Stomach (tissue), 9 donors: ENCODE data around the gene SEMA4D. TPM values are rescaled to one million over a fixed set of nuclear protein-coding genes. Genes with fewer than 3 reads are reported as not detected.
A peak's percentile ranks its signal among the peaks of the same experiment; 100 is the strongest.

Experiments used
- DNase-seq, 2 donors: peaks; one replicate each; pipeline versions ENCODE4 v3.0.0 to v3.0.0-alpha.2; 2013 to 2019
- H3K27ac ChIP-seq, 5 donors: fragments of 200-600 bp in 4 of 5; sonication (generic) in 4 of 5; one replicate each; pipeline ENCODE4 v1.5.1; 2013 to 2019; ENCODE audit warnings: mild to moderate bottlenecking in 1 of 5, moderate library complexity in 1 of 5
- H3K27me3 ChIP-seq, 3 donors: fragments of 200-600 bp; sonication (generic); one replicate each; pipeline ENCODE4 v1.5.1; 2017 to 2019; ENCODE audit warnings: mixed run types in 1 of 3
- H3K36me3 ChIP-seq, 4 donors: fragments of 200-600 bp; sonication (generic); 1 replicate in 3 of 4; 2 replicates in 1 of 4; pipeline ENCODE4 v1.5.1; 2016 to 2019
- H3K4me1 ChIP-seq, 4 donors: fragments of 200-600 bp; sonication (generic); one replicate each; pipeline ENCODE4 v1.5.1; 2016 to 2019
- H3K4me3 ChIP-seq, 4 donors: fragments of 200-600 bp; sonication (generic) in 3 of 4; one replicate each; pipeline ENCODE4 v1.5.1; 2016 to 2019; ENCODE audit warnings: mild to moderate bottlenecking in 1 of 4
- H3K9me3 ChIP-seq, 4 donors: fragments of 200-600 bp; sonication (generic); one replicate each; pipeline ENCODE4 v1.5.1; 2016 to 2019
- CTCF ChIP-seq, 7 experiments: fragments of 450-650 bp in 4 of 7; fragments of 200-600 bp in 3 of 7; sonication (generic) in 3 of 7; IDR thresholded peaks; one replicate each; pipeline ENCODE4 v1.5.1; 2016 to 2019; ENCODE audit warnings: antibody characterized with exemption in 7 of 7, control low read depth in 2 of 7, mild to moderate bottlenecking in 1 of 7
- EP300 ChIP-seq: sonication (generic); formaldehyde crosslinking; IDR thresholded peaks from one replicate; pipeline ENCODE4 v1.6.1; 2017; ENCODE audit warnings: antibody characterized with exemption
- POLR2A ChIP-seq, 4 donors: fragments of 450-650 bp; IDR thresholded peaks; one replicate each; pipeline ENCODE4 v1.6.1; 2016; ENCODE audit warnings: antibody characterized with exemption in 4 of 4, control low read depth in 2 of 4, mild to moderate bottlenecking in 1 of 4, moderate library complexity in 1 of 4
- POLR2AphosphoS5 ChIP-seq, 3 donors: sonication (generic); formaldehyde crosslinking; IDR thresholded peaks; one replicate each; pipeline ENCODE4 v1.6.1; 2016; ENCODE audit warnings: antibody characterized with exemption in 3 of 3
- WGBS, 5 donors: extraction: QIAGEN DNeasy Blood & Tissue Kit in 3 of 5; methylation state at CpG; one replicate each; pipeline versions ENCODE4 v1.1.5 to v1.1.7; 2013 to 2018; 5-methylcytosine and 5-hydroxymethylcytosine counted together
- intact Hi-C: fragments of 100-400 bp; cut with DNase I; formaldehyde crosslinking; loops from one replicate; pipeline ENCODE4 v1.15.1; 2023; ENCODE audit warnings: low total_unique reads
- polyA plus RNA-seq, 3 donors: library from polyadenylated mRNA; stranded (reverse); fragments of 200-250 nt; gene quantifications; one replicate each; pipeline ENCODE4 v1.2.3, GENCODE V29; 2013
- total RNA-seq, 5 donors: library from RNA; depleted of rRNA; stranded (reverse); fragments of >200 nt; gene quantifications; one replicate each; pipeline versions ENCODE4 v1.1.0 to v1.2.3, GENCODE V29; 2014 to 2016
- donor health status: healthy with polysubstance abuse.
- donor health status: Bipolar disorder and iron deficiency.
- donor health status: healthy.

SEMA4D gene
- total and polyA plus RNA-seq, 8 donors: 4.9 to 43.3 (median 12.5) TPM

GRCh38 chr9:89525446-89526374, 27.8 kb upstream of the SEMA4D start:
- Histone ChIP-seq H3K36me3 (no peaks in the 10 kb centered on the region), H3K4me3 (no peak overlapping the region), H3K27me3 (no peaks in the 10 kb centered on the region), H3K27ac (peak overlapping the region in 4 of 5 donors; percentile 31 to 59 (median 49)), H3K9me3 (no peaks in the 10 kb centered on the region), H3K4me1 (peaks cover 0 to 79% (median 14%) of the 10 kb centered on the region in 4 donors)
- intact Hi-C loops: no loop called here
- peak; percentile 10 to 63 for DNase-seq
- WGBS, 5 donors: 60 to 70% (median 62%) methylated on average over 24 of the region's 24 CpGs
- no peak for TF ChIP-seq CTCF (IDR thresholded peaks at IDR 0.05)
- TF ChIP-seq POLR2AphosphoS5 (IDR thresholded peaks at IDR 0.05): no peak
- TF ChIP-seq POLR2A (IDR thresholded peaks at IDR 0.05): no peak
- TF ChIP-seq EP300: no peak

- Histone ChIP-seq H3K4me3 (no peak overlapping the region), H3K36me3 (no peaks in the 10 kb centered on the region), H3K9me3 (no peaks in the 10 kb centered on the region), H3K4me1 (peaks cover 3 to 81% (median 15%) of the 10 kb centered on the region in 4 donors), H3K27me3 (no peaks in the 10 kb centered on the region), H3K27ac (peak overlapping the region in 1 of 5 donors; percentile 59)
- intact Hi-C loops: no loop called here
- DNase-seq: peak in 1 of 2 donors; percentile 11
- WGBS, 5 donors: 81 to 95% (median 88%) methylated on average over 4 to 6 of the region's 6 CpGs
- TF ChIP-seq POLR2AphosphoS5 (IDR thresholded peaks at IDR 0.05) (no peak), POLR2A (IDR thresholded peaks at IDR 0.05) (no peak), EP300 (no peak), CTCF (IDR thresholded peaks at IDR 0.05) (no peak)
Measured at GRCh38 chr9:89524963-89525362, 27.1 kb upstream of the SEMA4D start.

GRCh38 chr9:89523948-89524347, 26.0 kb upstream of the SEMA4D start:
- H3K27ac ChIP-seq: peak overlapping the region in 4 of 5 donors; percentile 0 to 78 (median 42)
- H3K4me1 ChIP-seq: peaks cover 12 to 87% (median 22%) of the 10 kb centered on the region in 4 donors
- H3K9me3 ChIP-seq: no peaks in the 10 kb centered on the region
- H3K4me3 ChIP-seq: no peak overlapping the region
- intact Hi-C loops: no loop called here
- H3K27me3 ChIP-seq: no peaks in the 10 kb centered on the region
- DNase-seq: no peak
- TF ChIP-seq EP300 (no peak), CTCF (IDR thresholded peaks at IDR 0.05) (no peak), POLR2AphosphoS5 (IDR thresholded peaks at IDR 0.05) (no peak), POLR2A (IDR thresholded peaks at IDR 0.05) (no peak)
- no peaks in the 10 kb centered on the region for H3K36me3 ChIP-seq
- WGBS, 5 donors: 60 to 83% (median 73%) methylated on average over 3 of the region's 3 CpGs

GRCh38 chr9:89522959-89523285, 25.0 kb upstream of the SEMA4D start:
- Histone ChIP-seq H3K4me3 (no peak overlapping the region), H3K36me3 (no peaks in the 10 kb centered on the region), H3K9me3 (no peaks in the 10 kb centered on the region), H3K27ac (peak overlapping the region in 4 of 5 donors; percentile 0 to 78 (median 41)), H3K27me3 (no peaks in the 10 kb centered on the region), H3K4me1 (peaks cover 13 to 87% (median 18%) of the 10 kb centered on the region in 4 donors)
- DNase-seq: peak in 1 of 2 donors; percentile 15
- intact Hi-C loops: no loop called here
- no peak for TF ChIP-seq POLR2AphosphoS5 (IDR thresholded peaks at IDR 0.05)
- TF ChIP-seq CTCF (IDR thresholded peaks at IDR 0.05): no peak
- WGBS, 5 donors: 85 to 92% (median 87%) methylated on average over 2 of the region's 2 CpGs
